Stimulated activated CD8-positive, alpha-beta memory T cell treated with anti-CD3 and anti-CD28 coated beads, Interleukin-15, amount 100 ng/mL, for 48 hours (primary cell): ENCODE data around the gene SHANK1.
"Not testable (repeated sequence)": the region's sequence is repeated elsewhere in the genome, so short reads cannot be mapped to it uniquely, and the experiment has no call there.

ENCODE experiments used
- DNase-seq, 2 donors: peaks; one replicate each; pipeline ENCODE4 v3.0.0-alpha.2; 2020; ENCODE audit warnings: low read depth in 2 of 2

Gene SHANK1

DNA sequence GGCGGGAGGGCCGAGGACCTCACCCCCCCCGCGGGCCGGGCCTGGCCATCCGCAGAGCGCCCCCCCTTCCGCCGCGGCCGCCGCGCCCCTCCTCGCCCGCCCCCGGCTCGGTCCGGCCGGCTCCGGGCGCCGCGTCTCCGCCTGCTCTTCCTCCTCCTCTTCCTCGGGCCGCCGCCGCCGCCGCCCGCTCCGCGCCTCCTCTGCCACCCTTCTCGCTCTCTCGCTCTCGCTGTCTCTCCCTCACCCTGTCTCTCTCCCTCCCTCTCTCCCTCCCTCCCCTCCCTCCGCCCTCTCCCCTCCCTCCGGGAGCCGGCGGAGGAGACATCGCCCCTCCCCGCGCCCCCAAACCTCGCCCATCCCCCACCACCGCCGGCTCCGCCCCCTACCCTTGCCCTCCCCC, at the start of gene SHANK1:
Gene SHANK1, minus strand, starts transcription at position 237 of the 400 bp plus-strand sequence. CDS start 2,883 bp downstream, outside the sequence.
- DNase-seq, result no peak

DNA sequence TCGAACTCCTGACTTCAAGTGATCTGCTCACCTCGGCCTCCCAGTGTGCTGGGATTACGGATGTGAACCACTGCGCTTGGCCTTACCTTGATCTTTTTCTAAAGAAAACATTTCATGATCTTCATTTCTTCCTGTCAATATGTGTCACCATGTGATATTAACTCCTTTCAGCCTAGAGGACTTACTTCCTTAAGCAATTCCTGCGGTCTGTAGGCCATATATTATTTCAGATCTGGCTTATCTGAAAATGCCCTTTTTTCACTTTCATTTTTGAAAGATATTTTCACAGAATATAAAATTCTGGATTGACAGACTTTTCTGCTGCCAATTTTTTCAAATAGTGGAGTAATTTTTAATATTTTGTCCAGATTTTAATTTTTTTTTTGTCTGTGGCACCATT, 48.7 kb upstream of the SHANK1 start:
- DNase-seq, result no peak

DNA sequence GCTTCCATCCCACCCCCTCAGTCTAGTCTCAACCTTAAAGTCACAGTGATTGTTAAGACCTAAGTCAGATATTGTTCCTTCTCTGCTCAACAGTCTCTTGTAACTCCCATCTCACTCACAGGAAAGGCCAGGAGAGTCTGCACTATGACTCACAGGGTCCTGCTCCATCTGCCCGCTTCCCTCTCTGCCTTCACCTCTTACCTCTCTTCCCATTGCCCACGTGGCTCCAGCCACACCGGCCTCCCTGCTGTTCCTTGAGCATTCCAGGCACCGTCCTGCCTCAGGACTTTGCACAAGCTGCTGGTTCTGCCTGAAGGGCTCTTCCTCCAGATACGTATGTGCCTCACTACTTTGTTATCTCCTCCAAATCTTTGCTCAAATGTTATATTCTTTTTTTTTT, 47.7 kb upstream of the SHANK1 start:
- DNase-seq, result not testable (repeated sequence)

DNA sequence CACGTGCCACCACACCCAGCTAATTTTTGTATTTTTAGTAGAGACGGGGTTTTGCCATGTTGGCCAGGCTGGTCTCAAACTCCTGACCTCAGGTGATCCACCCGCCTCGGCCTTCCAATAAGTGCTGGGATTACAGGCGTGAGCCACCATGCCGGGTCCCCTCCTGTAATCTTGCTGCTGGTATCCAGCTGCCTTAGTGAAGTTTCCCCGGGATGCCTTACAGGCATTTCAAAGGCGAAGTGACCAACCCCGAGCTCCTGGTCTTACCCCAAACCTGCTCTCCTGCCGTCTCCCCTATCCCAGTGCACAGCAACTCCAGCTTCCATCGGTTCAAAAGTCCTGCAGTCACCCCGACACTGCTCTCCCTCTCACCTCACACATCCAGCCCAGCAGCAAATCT, 47.1 kb upstream of the SHANK1 start:
- DNase-seq, result not testable (repeated sequence)

DNA sequence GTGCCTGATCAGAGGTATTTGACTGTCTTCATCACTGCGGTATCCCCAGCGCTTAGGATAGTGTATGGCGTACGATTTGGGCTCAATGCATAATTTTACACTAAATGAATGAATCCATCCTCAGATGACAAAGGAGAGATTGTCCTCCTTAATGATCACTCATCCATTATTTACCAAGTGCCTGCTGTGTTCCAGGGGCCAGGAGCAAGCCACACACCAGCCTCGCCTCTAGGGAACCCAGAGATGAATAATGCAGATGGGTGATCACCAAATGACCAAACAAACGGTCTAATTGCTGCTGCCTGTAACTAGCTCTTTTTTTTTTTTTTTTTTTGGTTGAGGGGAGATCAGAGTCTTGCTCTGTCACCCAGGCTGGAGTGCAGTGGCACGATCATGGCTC, 44.8 kb upstream of the SHANK1 start:
- DNase-seq, result no peak

DNA sequence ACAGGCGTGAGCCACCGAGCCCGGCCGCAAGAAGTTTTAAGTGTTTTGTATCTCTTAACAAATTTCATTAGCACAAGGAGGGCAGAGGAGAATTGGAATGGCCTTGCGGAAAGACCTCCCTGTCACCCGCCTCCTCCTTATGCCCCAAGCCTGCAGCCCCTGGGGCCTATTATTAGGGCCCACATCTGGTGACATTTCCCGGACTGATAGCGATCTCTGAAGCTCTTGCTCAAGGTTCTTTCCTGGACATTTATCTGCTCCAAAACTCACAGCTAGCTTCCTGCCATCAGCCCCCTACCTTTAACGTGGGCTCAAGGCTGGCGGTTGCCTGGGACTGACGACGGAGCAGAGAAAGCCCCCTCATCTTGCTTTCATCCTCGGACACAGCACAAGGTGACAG, 43.9 kb upstream of the SHANK1 start:
- not testable (repeated sequence) for DNase-seq

DNA sequence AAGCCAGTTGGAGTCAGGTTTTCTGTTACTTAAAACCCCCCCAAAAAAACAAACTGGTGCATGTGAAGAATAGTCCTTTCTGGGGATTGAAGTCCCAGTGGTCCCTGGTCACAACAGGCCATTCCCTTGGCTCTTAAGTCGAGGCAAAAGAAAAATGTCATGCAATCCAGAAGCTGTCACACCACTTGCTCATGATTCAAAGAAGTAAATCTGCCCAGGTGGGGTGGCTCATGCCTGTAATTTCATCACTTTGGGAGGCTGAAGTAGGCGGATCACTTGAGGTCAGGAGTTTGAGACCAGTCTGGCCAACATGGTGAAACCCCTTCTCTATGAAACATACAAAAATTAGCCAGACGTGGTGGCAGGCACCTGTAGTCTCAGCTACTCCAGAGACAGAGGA, 41.9 kb upstream of the SHANK1 start:
- not testable (repeated sequence) for DNase-seq

DNA sequence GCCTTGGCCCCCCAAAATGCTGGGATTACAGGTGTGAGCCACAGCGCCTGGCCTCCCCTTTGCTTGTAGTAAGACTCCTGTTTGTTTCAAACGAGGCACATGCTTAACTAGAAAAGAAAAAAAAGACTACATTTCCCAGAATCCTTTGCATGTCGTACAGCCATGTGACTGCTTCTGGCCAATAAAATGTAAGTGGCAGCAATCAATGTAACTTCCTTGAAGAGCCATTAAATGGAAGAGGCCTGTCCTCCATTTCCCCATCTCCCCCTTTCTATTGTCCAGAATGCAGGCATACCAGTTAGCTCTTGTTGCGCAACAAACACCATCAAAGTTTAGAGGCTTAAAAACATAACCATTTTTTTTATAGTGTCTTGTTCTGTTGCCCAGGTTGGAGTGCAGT, 40.3 kb upstream of the SHANK1 start:
- DNase-seq, result no peak

DNA sequence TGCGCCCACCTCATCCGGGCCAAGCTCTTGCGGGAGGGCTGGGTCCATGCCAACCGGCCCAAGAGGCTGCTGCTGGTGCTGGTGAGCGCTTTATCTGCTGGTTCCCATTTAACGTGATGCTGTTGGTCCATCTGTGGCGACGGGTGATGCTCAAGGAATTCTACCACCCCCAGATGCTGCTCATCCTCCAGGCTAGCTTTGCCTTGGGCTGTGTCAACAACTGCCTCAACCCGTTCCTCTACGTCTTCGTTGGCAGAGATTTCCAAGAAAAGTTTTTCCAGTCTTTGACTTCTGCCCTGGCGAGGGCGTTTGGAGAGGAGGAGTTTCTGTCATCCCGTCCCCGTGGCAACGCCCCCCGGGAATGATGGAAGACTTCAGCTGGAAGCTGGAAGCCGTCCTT, 39.5 kb upstream of the SHANK1 start:
- not testable (repeated sequence) for DNase-seq

DNA sequence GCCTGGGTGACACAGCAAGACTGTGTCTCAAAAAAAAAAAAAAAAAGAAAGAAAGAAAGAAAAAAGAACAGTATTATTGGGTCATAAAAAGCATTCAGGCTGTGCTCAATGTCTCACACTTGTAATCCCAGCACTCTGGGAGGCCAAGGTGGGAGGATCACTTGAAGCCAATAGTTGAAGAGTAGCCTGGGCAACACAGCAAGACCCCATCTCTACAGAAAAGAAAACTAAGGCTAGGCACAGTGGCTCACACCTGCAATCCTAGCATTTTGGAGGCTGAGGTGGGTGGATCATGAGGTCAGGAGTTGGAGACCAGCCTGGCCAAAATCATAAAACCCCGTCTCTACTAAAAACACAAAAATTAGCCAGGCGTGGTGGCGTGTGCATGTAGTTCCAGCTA, 38.0 kb upstream of the SHANK1 start:
- not testable (repeated sequence) for DNase-seq

DNA sequence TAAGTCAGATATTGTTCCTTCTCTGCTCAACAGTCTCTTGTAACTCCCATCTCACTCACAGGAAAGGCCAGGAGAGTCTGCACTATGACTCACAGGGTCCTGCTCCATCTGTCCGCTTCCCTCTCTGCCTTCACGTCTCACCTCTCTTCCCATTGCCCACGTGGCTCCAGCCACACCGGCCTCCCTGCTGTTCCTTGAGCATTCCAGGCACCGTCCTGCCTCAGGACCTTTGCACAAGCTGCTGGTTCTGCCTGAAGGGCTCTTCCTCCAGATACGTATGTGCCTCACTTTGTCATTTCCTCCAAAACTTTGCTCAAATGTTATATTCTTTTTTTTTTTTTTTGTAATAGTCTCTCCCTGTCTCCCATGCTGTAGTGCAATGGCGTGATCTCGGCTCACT, 36.6 kb upstream of the SHANK1 start:
- not testable (repeated sequence) for DNase-seq

DNA sequence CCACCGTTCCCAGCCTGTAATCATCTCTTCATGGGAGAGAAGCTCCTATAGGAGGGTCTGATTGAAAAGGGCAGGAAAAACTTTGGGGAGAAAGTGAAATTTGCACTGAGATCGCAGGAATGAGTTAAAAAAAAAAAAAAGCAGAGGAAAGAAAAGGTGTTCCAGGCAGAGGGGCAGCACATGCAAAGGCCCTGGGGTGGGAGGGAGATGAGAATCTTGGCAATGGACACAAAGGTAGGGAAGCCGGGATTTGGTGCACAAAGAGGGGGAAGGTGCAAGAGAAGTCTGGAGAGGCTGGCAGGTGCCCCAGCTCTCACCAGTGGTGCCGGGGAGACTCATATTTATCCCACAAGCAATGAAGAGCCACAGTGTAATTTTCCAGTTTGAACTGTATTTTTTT, 34.3 kb upstream of the SHANK1 start:
- no peak for DNase-seq

DNA sequence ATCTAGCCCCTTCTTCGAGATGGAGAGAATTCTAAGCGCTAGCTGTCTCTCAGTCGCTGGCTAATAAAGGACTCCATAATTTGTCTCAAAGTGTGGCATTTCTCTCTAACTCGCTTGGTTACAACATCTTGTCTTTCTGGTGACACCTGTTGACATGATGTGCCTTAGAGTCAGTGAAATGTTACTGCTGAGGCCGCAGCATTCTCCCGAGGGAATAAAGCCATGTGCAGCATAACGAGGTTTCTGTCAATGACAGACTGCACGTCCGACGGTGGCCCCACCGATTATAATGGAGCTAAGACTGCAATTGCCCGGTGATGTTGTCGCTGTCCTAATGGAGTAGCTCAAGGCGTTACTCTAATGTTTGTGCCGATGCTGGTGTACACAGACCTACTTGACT, 30.4 kb upstream of the SHANK1 start:
- no peak for DNase-seq

DNA sequence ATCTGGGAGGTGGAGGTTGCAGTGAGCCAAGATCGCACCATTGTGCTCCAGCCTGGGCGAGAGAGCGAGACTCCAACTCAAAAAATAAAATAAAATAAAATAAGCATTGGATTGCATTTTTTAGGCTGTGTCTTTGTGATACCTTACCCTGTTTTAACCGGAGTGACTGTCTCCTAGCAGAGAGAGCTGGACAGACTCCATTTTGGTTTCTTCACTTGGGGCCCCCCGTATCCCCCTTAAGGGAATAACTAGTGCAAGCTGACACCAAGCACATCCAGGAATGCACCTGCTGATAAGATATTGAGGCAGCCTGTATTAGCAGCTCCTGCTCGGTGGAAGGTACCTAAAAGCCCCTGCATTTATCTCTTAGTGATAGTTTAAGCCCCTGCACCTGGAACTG, 29.9 kb upstream of the SHANK1 start:
- DNase-seq, result no peak

DNA sequence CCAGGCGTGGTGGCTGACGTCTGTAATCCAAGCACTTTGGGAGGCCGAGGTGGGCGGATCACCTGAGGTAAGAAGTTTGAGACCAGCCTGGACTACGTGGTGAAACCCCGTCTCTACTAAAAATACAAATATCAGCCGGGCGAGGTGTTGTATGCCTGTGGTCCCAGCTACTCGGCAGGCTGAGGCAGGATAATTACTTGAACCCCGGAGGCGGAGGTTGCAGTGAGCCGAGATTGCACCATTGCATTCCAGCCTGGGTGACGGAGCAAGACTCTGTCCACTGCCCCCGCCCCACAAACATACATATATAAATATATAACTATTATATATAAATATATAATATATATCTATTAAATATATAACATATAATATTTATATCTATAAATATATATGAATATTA, 27.5 kb upstream of the SHANK1 start:
- not testable (repeated sequence) for DNase-seq

DNA sequence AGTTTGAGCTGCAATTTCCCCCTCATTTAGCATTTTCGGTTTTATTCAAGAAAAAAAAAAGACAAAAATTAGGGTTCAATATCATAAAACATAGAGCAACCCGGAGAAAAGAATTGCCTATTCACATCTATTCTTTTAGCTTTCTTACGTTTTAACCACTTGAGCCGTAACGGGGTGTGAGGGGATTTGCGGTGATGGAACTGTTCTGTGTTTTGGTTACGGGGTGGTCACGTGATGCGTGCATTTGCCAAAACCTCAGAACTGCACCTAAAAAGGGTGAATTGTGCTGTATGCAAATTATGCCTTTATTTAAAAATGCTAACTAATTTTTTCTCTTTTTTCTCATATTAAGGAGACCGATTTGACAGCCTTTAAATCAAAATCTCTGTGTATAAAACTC, 25.6 kb upstream of the SHANK1 start:
- DNase-seq, result no peak

DNA sequence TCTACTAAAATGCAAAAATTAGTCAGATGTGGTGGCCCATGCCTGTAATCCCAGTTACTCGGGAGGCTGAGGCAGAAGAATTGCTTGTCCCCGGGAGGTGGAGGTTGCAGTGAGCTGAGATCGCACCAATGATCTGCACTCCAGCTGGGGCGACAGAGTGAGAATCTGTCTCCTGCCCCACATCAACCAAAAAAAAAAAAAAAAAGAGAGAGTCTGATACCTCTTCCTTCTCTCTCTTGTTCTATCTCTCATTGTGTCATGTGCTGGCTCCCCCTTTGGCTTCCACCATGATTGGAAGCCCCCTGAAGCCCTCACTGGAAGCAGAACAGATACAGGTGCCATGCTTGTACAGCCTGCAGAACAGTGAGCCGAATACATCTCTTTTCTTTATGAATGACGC, 23.9 kb upstream of the SHANK1 start:
- DNase-seq, result no peak

DNA sequence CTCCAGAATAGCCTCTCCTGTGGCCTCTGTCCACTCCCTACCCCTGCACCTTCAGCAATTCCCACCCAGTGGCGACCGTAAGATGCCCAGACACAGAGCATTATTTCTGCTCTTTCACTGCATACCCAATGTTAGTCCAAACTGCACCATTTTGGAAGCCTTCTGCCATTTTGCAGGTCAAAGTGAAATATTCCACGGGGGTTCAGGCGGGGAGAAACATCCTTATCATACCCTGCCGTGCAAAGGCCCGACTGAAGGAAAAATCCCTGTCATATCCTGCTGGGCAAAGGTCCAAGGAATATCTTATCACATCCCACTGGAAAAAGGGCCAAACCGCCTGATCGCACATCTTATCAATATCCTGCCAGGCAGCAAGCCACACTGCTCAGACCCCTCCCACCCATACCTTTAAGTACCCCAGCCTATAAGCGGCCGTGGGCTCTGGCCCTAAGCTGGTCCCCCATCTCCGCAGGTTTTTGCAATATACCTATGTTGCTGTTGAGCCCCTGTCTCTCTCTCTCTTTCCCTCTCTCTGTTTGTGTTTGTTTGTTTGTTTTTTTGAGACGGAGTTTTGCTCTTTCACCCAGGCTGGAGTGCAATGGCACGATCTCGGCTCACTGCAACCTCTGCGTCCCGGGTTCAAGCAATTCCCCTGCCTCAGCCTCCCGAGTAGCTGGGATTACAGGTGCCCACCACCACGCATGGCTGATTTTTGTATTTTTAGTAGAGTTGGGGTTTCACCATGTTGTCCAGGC, 21.8 kb upstream of the SHANK1 start:
- DNase-seq, result no peak

DNA sequence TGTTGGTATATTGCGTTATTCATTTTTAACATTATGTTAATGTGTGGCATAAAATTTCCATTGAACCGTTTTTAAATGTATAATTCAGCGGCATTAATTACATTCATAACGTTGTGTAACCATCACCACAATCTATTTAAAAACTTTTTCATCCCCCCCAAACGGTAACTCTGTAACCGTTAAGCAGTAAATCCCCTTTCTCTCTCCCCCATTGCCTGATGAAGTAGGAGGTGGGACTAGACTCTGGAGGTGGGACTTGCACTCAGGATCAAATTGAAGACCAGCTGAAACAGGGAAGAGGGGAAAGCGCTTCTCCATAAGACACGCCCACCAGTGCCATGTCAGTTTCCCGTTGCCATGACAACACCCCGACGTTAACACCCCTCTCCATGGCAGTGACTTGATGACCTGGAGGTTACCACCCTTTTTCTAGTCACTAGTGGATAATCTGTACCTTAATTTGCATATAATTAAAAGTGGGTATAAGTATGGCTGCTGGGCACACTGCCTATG, 20.4 kb upstream of the SHANK1 start:
- no peak for DNase-seq

DNA sequence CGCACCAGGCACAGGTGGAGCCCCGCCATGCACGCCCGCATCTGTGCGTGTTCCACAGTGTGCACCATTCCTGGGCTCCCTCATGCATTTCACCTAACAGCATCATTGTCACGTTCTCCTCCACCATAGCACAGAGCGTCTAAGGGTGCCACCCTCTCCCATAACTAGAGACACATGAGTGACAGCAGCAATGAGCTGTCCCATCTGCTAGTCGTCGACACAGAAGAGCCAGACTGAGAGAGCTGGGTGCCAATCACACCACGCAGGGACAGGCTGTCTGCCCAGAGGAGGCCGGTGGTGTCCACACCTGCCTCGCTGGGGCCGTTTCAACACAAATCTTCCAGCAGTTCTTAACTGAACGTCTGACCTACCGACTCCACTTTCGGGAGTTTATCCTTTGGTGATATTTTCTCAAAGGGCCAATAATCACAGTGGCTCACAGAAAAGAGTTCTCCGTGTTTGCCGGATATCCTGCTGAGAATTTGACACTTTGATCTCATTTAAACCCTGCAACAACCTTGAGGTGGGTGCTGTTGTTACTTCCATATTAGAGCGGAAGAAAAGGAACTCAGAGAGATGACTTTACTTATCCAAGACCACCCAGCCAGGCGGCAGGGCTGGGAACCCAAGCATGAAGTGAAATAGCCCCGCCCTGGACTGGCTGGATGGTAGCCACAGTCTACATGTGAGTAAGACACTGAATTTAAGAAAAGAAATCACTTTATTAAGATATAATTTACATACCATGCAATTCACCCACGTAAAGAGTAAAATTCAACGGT, 19.7 kb upstream of the SHANK1 start:
- no peak for DNase-seq

DNA sequence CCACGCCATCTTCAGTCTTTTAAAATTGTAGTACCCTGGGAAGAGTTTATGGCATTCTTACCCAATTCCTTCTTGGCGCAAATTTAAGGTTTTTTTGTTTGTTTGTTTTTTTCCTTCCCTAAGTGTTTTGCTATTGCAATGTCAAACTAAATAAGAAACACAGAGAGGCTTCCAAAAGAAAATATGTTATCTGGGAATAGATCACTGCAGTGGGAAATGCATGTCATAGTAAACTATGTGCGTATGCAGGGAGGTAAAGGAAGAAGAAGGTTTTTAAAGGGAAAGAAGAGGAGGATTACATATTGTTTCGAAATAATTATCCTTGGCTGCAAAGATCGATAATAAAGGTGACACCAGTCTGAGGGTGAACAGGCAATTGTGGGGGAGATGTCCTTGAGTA, 16.7 kb upstream of the SHANK1 start:
- no peak for DNase-seq

DNA sequence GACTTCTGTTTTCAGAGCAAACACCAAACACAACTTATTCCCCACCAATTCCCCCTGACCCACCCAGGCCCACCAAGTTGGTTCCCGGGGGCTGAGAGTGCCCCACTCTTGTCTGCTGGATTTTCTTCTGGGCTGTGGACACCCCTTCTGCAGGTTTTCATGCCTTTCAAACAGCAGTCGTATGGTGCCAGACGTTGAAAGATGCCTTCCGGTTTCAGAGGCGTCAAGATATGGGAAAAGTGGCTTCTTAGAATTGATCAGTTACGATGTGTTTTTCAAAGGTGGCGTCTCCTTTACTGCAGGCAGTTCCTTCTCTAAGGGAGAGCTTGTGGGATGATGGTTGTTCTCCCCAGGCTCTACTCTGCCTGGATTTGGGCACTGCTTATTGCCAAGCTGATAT, 16.3 kb upstream of the SHANK1 start:
- no peak for DNase-seq

DNA sequence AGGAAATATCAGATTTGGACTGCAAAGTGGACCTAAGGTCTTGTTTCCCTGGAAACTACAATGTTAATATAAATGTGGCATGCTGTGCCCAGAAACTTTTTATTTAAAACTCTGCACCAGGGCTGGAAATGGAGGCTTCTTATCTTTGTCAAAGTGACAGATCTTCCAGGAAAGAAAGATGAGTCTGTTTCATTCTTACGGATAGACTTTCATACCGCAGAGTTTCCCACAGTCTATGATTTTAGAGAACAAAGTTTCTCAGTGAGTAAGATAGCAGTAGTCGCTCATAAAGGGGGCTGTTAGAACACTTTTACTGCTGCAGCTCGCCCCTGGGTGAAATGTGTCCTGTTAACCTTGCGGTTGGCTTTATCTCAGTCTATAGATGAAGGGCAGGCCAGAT, 10.3 kb upstream of the SHANK1 start:
- DNase-seq, result no peak
